Fibroblast of skin of right quadriceps (primary cell): ENCODE data around the gene KAT6B.
"Not testable (repeated sequence)": the region's sequence is repeated elsewhere in the genome, so short reads cannot be mapped to it uniquely, and the experiment has no call there.

Source experiments
- DNase-seq: peaks from one replicate; pipeline ENCODE4 v3.0.0-alpha.2; 2013

The KAT6B gene

DNA sequence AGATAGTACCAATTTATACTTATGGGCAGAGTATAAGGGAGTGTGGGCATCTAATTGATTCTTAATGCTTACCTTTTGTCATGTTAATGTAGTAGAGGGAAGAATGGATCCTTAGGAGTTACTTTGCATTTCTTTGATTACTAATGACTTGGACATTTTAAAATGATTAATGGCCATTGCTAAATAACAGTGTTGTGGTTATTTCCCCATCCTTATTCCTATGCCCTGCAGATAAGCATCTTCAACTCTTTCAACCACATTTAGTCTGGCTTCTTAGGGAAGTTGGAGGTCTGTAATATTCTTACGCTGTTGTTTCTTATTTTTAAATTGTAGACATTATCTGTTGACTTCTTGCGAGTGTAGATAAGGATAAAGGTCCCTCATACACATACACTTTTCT lies 37.2 kb downstream of the KAT6B start:
- peak; percentile 48 for DNase-seq

DNA sequence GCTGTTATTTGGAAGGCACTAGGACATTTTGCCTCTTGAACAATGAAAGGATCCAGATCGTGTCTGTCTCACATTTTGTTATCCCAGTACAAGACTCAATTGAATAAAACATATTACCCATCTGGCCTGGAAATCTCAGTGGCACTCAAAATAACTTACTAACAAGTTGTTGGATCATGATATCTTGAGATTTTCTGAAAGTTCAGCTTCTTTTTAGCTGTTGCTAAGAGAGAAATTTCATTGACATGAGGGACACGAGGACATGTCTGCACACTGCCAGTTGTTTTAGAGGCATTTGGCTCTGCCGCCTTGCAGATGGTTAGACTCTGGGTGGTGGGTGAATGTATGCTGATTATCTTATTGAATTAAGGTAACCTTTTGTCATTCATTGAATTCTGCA lies 41.0 kb downstream of the KAT6B start:
- no peak for DNase-seq

DNA sequence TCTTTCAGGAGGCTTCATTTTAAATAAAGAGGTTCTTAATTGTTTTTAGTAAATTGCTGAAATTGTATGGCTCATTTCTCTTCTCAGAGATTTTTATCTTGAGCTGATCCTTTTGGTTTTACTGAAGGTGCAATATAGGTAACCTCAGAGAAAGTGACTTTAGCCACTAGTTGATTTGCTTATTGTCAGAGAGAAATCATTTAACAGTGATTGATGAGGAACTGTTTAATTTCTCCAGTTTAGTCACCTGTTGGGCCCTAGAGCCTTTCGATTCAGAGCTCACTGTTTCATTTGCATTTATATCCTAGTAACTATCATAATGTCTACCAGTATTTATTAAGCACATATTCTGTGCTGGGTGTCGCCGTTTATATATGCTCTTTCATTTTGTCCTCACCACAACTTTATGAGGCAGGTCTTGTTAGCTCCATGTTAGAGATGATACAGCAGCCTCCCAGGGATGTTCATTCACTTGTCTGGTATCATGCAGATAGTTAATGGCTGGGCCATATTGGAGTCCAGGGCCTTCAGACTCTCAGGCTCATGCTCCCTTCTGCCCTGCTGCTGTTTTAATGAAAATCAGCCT lies 42.1 kb downstream of the KAT6B start:
- DNase-seq = no peak

DNA sequence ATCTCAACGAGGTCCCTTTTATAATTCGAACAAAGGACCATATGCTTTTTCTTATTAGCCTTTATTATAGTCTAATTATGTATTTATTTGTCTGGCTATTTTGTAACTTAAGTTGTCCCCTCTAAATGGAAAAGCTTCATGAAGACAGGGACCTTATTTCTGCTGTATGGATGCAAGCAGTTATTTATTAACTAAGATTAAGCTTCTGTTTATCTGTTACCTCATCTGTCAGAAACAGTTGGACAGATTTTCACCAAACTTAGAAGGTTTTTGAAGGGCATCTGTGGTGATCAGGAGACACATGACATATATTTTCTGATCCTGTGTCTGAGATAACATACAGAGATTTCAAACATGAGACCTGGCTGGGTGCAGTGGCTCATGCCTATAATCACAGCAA lies 43.2 kb downstream of the KAT6B start:
- DNase-seq = no peak

DNA sequence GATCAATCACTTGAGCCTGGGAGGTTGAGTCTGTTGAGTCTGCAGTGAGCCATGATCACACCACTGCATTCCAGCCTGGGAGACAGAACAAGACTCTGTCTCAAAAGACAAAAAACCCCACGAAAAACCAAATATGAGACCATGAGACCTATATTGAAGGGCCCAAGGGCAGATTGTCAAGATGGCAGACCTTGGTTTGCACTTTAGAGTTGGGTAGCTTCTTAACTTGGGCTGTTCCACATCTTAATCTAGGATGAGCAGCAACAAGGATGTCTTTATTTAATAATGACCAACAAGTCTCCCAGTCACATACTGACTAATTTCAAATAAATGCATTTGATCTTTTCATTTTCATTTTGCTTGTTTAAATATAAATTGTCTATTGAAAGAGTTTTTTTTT lies 43.8 kb downstream of the KAT6B start:
- no peak for DNase-seq

DNA sequence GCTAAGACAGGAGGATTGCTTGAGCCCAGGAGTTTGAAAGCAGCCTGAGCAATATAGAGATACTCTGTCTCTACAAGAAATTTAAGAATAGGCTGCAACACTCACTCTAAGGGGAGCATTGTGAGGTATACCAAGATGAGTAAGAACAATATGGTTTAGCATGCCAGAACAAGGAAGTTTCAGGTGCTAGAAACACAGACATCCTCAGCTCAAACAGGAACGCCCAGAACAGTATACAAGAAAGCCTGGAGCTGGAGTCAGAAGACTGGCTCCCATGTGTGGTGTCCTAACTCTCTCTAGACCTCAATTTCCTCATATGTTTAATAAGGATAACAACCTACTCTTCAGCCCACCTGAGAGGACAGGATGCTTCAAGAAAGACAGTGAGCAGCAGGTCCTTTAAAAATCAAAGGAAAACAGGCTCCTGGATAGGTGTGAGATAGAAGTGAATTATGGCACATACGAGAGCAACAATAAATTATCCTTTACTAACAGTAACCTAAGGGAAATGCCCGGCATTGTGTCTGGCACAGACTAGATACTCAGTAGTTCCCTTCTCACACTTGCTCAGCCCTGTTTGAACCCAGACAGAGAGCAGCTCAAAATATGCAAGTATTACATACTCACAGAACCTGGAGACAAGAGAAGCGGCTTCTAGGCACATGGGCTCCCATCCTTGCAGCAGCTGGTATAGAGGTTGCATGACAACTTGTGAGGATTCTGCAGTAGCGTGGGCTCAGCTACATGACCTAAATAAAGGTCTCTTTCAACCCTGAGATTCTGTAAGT lies 45.4 kb downstream of the KAT6B start:
- DNase-seq = no peak

DNA sequence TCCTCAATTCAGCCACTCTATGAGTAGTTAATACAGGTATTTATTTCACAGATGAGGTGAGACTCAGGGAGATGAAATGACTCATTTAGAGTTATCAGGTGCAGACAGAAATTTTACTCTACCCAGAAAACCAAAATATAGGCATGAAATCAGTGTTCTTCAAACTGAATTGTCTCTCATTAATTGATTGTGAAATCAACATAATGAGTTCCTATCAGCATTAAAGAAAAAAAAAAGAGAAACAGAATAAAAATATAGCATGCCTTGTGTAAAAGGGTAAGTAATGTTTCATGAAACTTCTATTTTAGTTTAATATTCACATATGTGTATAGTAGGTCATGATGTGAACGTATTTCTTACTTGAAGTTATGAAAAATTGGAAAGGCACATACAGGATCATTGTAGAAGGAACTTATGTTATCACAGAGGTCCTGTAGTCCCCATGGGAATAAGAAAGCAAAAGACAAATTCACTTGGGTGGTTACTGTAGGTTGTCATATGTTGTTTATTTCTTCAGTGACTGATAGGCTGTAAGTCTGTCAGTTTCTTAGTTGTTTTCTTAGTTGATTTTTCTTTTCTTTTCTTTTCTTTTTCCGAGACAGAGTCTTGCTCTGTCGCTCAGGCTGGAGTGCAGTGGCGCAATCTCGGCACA lies 47.5 kb downstream of the KAT6B start:
- DNase-seq = no peak

DNA sequence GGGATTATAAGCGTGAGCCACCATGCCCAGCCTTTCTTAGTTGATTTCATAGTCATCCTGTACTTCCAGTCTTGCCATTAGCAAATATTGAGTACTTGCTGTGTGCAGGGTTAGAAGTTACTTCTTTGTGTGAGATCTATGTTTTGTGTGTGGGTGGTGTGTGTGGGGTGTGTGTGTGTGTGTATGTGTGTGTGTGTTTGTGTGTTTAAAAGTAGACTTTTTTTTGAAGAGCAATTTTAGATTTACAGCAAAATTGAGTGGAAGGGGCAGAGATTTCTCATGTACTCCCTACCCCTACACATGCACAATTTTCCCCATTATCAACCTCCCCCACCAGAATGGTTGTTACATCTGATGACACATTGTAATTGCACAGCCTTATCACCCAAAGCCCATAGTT lies 48.2 kb downstream of the KAT6B start:
- no peak for DNase-seq

DNA sequence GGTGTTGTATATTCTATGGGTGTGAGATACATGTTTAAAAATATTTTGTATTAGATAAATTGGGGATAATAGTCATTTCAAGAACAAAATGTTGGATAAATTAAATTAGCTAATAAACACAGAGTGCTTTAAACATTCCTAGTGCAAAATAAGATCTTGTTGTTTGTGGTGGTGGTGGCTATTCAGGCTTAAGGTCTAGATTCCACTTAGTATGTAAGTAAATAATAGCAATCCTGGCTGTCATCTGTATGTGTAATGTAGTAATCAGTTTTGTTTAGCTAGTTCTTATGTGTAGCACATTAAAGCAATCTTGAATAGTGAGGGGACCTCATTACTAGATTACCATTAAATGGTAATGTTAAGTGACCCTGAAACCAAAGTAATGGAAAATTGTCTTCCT lies 48.7 kb downstream of the KAT6B start:
- no peak for DNase-seq

DNA sequence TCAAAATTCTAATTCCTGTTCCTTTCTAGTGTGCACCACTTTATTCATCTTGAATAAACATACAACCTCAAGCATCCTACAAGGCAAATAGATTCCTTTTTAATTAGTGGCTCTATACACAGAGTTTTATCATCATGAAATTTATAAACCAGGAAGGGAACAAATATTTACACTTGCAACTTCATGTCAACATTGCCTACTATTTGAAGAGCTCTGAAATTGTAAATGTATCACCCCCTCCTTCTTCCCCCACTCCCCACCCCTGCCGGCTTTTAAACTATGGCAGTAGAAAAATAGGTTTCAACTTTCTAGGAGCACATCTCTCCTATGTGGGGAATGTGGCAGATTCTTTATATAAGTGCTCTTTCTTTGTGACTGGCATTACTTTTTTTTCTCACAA lies 49.6 kb downstream of the KAT6B start:
- no peak for DNase-seq

DNA sequence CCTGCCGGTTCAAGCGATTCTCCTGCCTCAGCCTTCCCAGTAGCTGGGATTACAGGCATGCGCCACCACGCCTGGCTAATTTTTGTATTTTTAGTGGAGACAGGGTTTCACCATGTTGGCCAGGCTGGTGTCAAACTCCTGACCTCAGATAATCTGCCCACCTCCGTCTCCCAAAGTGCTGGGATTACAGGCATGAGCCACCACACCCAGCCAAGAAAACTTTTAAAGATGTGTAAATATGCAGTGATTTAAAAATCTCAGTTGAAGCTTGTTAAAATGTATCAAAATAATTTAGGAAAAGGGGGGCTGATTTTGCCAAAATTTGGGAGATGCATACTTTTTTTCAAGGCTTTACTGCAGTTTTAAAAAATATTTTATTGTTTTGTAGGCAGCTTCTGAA lies 50.7 kb downstream of the KAT6B start:
- not testable (repeated sequence) for DNase-seq

DNA sequence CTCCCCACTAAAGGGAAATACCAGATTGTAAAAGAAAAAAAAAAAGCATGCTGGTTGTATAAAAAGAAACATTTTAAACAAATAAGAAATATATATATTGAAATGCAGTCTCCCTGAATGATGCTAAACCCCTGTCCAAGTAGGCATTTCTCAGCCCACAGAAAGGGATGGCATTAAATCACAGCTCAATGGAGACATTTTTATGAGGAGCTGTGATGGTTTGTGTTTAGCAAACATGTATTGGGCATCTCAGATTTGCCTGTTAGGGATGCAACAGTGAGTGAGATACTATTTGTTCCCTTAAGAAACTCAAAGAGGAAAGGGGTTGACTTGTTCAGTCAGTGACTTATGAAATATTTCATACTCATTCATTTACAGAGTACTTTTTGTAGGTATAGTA lies 51.5 kb downstream of the KAT6B start:
- DNase-seq = no peak

DNA sequence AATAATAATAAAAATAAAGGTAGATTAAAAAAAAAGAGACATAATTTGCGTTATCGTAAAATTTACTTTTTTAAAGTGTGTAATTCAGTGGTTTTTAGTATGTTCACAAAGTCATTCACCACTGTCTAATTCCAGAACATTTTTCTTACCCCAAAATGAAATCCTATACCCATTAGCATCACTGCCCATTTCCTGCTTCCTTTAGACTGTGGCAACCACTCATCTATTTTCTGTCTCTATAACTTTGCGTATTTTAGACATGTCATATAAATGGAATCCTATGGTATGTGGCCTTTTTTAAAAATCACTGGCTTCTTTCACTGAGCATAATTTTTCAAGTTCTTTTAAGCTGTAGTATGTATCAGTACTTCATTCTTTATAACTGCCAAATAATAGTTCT lies 53.6 kb downstream of the KAT6B start:
- peak; percentile 59 for DNase-seq

DNA sequence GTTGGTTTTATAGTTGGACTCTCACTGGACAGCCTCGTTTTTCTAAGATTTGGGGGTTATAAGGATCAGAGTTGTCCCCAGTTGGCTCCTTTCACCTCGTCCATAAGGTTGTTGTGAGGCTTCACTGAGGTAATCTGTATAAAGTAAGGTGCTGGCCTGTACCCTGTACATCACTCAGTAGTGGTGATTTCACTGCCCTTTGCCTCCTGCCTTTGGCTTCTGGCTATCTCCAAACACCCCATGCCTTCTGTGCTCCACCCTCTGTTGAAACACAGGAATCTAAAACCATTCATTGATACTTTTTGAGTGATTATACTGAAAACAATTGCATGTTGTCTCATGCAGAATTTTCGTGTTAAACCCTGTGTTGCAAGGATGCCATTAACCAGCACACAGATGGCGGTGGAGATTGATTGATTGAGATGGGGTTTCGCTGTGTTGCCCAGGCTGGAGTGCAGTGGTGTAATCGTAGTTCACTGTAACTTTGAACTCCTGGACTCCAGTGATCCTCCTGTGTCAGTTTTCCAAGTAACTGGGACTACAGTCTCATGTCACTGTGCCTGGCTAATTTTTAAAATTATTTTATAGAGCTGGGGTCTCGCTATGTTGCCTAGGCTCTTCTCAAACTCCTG lies 55.0 kb downstream of the KAT6B start:
- DNase-seq = no peak

DNA sequence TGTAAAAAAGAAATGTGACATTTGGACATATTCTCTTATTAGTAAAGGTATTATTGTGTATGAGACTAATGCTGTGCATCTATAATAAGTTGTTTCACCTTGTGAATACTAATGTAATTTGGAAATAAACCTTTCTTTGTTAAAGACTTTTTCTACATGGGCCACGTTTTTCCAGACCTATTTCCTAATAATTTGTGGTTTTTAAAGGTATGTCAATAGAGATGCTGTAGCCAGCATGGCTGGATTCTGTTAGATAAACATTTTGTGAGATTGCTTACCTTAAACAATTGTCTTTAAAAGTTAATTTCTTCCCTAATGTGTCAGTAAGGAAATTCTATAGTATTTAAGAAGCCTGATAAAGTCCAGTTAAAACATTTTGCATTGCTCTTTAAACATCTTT lies 56.0 kb downstream of the KAT6B start:
- peak; percentile 20 for DNase-seq

DNA sequence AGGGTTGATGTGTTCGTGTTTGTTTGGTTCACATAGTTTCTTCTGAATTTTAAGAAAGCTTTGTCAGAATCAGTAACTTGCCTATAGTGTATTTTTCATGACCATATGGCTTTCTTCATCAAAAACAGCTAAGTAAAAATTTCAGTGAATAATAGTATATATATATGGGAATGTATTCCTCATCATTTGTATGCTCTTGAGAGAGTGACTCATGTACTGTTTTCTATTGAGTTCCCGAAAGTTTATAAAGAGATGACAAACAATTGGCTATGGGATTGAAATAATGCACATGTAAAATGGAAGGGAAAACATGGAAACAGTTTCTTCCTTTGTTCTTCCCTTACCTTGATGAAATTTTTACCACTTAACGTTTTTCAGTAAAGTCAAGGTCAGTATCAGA lies 56.4 kb downstream of the KAT6B start:
- DNase-seq = peak; percentile 44

DNA sequence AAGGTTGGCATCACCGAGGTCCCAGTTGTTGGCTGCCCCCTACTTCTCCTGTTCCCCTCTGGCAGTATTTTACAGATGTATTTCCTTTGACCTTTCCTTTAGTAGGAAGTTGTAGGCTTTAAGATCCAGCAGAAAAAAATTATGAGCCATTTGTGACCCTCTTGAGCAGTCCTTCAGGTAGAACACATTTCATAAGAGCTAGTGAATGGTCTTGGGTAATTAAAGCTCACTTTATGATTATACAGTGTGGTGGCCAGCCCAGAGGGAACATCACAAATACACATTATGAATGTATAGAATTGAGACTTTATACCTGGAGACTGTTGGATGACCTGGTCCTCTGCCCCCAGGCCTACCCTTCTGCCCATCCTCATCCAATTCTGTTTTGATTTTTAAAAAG lies 57.0 kb downstream of the KAT6B start:
- no peak for DNase-seq

DNA sequence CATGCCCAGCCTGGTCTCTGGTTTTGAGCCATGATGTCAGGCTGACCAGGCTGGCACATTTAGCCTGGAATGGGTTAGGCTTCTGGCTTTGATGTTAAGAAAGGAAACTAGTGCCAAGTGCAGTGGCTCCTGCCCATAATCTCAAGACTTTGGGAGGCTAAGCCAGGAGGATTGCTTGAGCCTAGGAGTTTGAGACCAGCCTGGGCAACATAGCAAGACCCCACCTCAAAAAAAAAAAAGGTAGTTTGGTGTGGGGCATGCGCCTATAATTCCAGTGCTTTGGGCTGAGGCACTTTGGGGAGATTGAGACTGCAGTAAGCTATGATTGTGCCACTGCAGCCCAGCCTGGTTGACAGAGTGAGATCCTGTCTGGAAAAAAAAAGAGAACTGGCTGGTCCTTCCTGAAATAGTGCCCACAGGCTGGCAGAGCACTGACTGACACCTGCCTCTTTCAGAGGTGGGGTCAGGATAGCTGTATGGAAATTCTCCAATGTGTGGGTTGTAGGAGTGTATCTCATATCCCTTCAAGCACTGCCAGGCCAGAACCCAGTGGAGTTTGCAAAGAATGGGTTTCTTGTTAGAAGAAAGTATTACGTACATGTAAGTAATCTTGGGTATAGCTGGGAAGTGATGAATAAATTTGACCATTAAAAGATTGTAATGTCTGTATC lies 61.3 kb downstream of the KAT6B start:
- no peak for DNase-seq

DNA sequence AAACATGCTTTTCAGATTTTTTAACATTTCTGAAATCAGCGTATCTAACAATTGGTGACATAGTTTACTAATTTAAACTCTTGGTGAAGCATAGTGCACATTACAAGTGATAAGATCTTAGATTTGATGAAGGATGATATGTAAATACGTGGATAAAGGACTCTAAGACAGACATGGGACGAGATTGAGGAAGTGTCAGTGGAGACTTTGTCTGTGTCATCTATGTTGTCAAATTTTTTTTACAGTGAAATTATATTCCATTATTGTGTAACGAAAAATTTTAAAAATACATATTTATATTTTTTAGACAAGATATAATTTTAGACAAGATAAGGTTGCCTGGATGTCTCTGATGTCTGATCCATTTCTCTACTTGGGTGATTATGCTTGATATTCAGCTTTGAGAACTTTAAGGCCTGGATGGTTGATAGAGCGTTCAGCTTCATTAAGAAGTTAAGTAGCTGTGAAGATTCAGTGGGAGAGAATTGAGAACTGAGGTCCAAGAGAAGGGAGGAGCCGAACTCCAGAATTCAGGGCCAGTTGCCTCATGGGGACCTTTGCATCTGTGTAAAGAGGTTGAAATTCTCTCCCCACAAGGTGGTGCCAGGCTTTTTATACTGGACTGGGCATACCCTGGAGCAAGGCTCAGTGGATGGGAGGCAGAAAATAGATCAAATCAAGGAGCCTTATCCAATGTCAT lies 62.7 kb downstream of the KAT6B start:
- no peak for DNase-seq

DNA sequence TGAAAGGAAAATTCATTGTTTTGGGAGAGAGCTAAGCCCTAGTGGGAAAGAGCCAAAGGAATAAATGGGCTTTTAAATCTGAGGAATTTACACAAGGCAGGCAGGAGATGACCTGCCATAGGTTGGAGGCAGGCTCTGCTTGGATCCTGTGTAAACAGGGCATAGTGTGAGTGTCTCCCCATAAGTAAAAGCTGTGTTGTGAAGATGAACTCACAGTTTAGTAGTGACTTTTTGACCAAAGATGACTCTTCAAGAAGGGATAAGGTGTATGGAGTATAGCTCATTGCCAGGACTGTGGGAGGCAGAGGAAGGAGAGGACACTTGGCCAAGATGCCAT lies 63.2 kb downstream of the KAT6B start:
- DNase-seq = no peak

DNA sequence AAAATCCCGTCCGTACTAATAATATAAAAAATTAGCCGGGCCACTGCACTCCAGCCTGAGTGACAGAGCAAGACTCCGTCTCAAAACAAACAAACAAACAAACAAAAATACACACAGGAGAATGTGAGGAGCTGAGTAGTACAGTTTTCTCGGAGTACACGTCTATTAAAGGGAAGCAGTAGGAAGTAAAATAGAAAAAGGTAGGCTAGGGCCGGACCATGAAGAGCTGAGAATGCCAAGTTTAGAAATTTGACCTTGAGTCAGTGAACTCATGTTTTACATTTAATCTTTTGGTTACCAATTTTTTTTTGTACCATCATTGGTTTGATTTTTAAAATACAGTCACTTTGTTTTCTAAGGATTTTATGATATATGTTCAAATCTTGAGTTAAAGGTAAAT lies 64.1 kb downstream of the KAT6B start:
- no peak for DNase-seq

DNA sequence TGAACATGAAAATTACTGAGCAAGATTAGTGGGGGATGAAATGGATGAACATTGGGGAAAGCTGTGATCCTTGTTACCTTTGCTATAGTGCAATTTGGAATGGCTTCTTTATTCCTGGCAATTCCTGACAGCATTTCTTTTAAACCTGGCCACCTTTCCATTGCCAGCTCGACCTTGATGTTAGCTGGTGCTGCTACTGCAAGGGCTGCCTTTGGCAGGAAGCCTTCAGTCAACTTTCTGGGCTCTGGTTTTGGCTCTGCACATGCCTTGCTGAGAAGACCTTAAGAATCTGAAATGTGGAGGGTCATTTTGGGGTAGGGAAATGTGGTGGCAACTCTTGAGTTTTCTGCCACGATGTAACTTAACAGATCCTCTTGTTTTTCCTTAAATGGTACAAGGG lies 64.7 kb downstream of the KAT6B start:
- no peak for DNase-seq

DNA sequence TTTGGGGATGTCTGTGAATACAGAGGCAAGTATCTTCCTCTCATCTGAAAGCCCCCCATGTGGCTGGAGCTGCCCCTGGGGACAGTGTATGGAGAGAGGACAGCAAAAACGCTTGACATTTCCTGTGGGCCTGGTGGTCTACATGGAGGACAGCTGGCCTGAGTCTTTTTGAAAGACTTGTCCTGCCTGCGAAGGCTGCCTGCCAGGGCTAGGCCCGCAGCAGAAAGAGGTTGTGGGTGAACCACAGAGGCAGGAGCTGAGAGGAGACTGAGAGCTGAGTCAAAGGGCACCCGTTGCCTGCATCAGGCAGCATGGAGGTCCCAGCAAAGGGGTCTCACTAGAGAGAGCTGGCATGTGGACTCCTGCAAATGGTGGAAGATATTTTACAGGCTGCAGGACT lies 66.4 kb downstream of the KAT6B start:
- DNase-seq = no peak
